Calu3 (cell line): Measurements from ENCODE around the gene UBALD1. TPM values are rescaled to one million over a fixed set of nuclear protein-coding genes. Genes with fewer than 3 reads are reported as not detected.
A peak's percentile ranks its signal among the peaks of the same experiment; 100 is the strongest.

ENCODE experiments used
- Bru-seq: library from RNA; stranded (reverse); fragments of 400-500 nt; gene quantifications from one replicate; lab custom pipeline; 2021; lab: Mats Ljungman, UMichigan
- BruChase-seq, 2 experiments: library from RNA; stranded (reverse); fragments of 400-500 nt; gene quantifications; one replicate each; lab custom pipeline; 2021; lab: Mats Ljungman, UMichigan
- BruUV-seq: library from RNA; stranded (reverse); fragments of 400-500 nt; replicated peaks from 2 replicates; lab custom pipeline; 2021; lab: Mats Ljungman, UMichigan
- CTCF ChIA-PET: fragments of 300-600 bp; sonication (Branson Sonifier 250); formaldehyde crosslinking; loops from one replicate; lab custom pipeline; 2022; ENCODE audit warnings: antibody characterized with exemption; lab: Charles Lee
- DNase-seq: peaks from one replicate; pipeline ENCODE4 v3.0.0; 2022
- H3K27ac Mint-ChIP-seq: one replicate; pipeline ENCODE4 v1.8.0; 2022; ENCODE audit warnings: mixed read lengths; ENCODE audit not compliant: unreplicated experiment
- H3K27me3 Mint-ChIP-seq: one replicate; pipeline ENCODE4 v1.8.0; 2022; ENCODE audit warnings: mixed read lengths; ENCODE audit not compliant: unreplicated experiment
- H3K36me3 Mint-ChIP-seq: one replicate; pipeline ENCODE4 v1.8.0; 2022; ENCODE audit warnings: mild to moderate bottlenecking, moderate library complexity, mixed read lengths; ENCODE audit not compliant: insufficient read depth, unreplicated experiment
- H3K4me1 Mint-ChIP-seq: one replicate; pipeline ENCODE4 v1.8.0; 2022; ENCODE audit warnings: mild to moderate bottlenecking, low read depth, mixed read lengths; ENCODE audit not compliant: unreplicated experiment
- H3K4me3 Mint-ChIP-seq: one replicate; pipeline ENCODE4 v1.8.0; 2022; ENCODE audit warnings: mild to moderate bottlenecking, low read depth, moderate library complexity, mixed read lengths; ENCODE audit not compliant: unreplicated experiment
- H3K9me3 Mint-ChIP-seq: one replicate; pipeline ENCODE4 v1.8.0; 2022; ENCODE audit warnings: low read depth, mixed read lengths; ENCODE audit not compliant: unreplicated experiment
- CTCF ChIP-seq: fragments of 200-600 bp; IDR thresholded peaks from one replicate; pipeline ENCODE4 v1.8.0; 2022; ENCODE audit warnings: antibody characterized with exemption; ENCODE audit not compliant: unreplicated experiment
- intact Hi-C: fragments of 100-400 bp; cut with micrococcal nuclease; formaldehyde crosslinking; loops from one replicate; pipeline ENCODE4 v1.10.0; 2022; ENCODE audit not compliant: unreplicated experiment
- long read RNA-seq: library from polyadenylated mRNA; stranded (forward); transcript quantifications from one replicate; pipeline ENCODE4 v2.0.0, GENCODE V29; 2022
- total RNA-seq: library from RNA; stranded (reverse); gene quantifications from 2 replicates; pipeline ENCODE4 v1.2.3, GENCODE V29; 2022

The UBALD1 gene
- total RNA-seq (54.4 and 55.6 TPM in 2 replicates), Bru-seq, nascent RNA (percentile 67 among the genes with signal in this experiment), BruChase-seq, experiment 1, labeled RNA remaining after a 6-hour chase (percentile 63 among the genes with signal in this experiment), BruChase-seq, experiment 2, labeled RNA remaining after a 2-hour chase (percentile 81 among the genes with signal in this experiment)
- long read RNA-seq, transcript UBALD1-201 (3 exons, 1,413 nt): major isoform, 26 of 40 reads
- long read RNA-seq, transcript UBALD1-205 (1 exons, 2,641 nt): minor isoform, 5 of 40 reads
- long read RNA-seq, partial matches to known transcripts: 3 of 40 reads
- long read RNA-seq, other reads (novel, unspliced or antisense): 3 of 40 reads

DNA sequence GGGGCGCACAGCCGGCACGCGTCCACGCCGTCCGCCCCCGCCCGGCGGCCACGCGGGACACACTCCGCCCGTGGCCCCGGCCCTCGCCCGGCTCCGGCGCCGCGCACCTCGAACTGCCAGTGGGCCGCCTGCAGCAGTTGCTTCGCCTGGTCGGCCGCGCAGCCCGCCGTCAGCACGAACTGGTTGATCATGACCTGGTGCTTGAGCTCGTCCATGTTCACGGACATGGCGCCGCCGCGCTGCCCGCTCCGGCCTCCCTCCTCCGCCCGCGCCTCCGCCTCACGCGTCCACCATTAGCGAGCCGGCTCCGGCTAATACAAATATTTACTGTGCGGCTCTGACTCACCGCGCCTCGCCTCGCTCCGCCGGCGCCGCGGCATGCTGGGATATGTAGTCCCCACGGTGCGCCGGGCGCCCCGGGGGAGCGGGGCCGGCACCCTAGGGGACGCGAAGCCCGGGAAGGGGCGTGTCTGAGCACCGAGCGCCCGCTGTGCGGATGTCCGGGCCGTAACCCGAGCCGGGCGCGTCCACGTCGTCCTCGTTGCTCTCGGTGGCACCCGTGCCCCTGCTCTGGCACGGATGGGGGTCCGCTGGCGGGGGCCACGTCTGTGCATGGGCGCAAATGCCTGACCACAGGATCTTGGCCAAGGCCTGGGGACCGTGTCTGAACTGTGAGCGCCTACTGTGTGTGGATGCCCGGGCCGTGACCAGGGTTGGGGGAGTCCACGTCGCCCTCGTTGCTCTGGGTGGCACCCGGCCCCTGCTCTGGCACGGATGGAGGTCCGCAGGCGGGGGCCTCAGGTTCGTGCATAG is at the start of gene UBALD1:
Gene UBALD1 (minus strand): TSS at position 318 of the 813 bp plus-strand sequence. CDS start 91 bp downstream, at position 227.
- peaks cover 62% of the 10 kb centered on the region for H3K36me3 Mint-ChIP-seq
- CTCF ChIA-PET: interaction anchor here (1.0 kb wide), 1 partner anchor 10 kb away, joined by 5 read pairs; the partner anchor contains the start of gene MGRN1
- intact Hi-C loops: no loop called here
- DNase-seq: peak; percentile 94
- peak within 1 kb of the TSS; percentile 94 for H3K27ac Mint-ChIP-seq
- BruUV-seq: no TSS peak
- peaks cover 24% of the 10 kb centered on the region for H3K4me1 Mint-ChIP-seq
- H3K27me3 Mint-ChIP-seq: no peaks in the 10 kb centered on the region
- H3K9me3 Mint-ChIP-seq: no peaks in the 10 kb centered on the region
- no peak for TF ChIP-seq CTCF
- peak within 1 kb of the TSS; percentile 83 for H3K4me3 Mint-ChIP-seq

DNA sequence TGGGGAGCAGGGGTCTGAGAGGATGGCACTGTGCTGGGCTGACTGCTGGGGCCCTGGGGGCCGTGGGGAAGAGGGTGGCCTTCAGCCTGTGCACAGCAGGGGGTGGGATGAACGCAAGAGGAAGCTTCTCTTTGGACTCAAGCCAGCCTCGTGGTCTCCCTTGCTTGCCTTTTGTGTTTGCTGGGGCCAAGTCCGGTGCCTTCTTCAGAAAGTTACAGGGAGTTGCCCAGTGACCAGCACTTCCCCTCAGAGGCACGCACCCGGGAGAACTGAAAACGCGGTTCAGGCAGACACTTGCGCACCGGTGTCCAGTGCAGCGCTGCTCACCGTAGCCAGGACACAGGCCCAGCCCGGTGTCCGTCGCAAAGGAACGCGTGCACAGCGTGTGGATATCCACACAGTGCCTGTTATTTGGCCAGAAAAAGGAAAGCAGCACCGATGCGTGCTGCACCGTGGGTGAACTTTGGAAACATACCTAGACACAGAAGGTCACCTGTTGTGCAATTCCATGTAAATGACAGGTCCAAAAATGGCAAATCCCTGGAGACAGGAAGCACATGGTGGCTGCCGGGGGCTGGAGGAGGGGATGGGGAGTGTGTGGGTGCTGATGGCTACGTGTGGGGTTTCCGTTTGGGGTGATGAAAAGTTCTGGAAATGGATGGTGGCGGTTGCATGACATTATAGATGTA is 49.2 kb upstream of the UBALD1 start:
- no peak overlapping the region for H3K4me3 Mint-ChIP-seq

GRCh38 chr16:4663465-4663776 is 48.7 kb upstream of the UBALD1 start:
- BruUV-seq: no TSS peak
- CTCF ChIA-PET: interaction anchor here (0.8 kb wide), 1 partner anchor 13 kb away, joined by 3 read pairs; no protein-coding TSS in a partner anchor
- TF ChIP-seq CTCF: no peak
- Mint-ChIP-seq H3K36me3 (peaks cover 49% of the 10 kb centered on the region), H3K27me3 (no peaks in the 10 kb centered on the region), H3K9me3 (no peaks in the 10 kb centered on the region), H3K4me3 (no peak overlapping the region), H3K27ac (no peak overlapping the region), H3K4me1 (peaks cover 20% of the 10 kb centered on the region)
- DNase-seq: no peak
- intact Hi-C loops: no loop called here

More for the DNA sequence above, 49.2 kb upstream of the UBALD1 start:
- CTCF ChIA-PET: interaction anchor here (0.8 kb wide), 1 partner anchor 14 kb away, joined by 3 read pairs; no protein-coding TSS in a partner anchor
- no peaks in the 10 kb centered on the region for H3K27me3 Mint-ChIP-seq
- BruUV-seq: no TSS peak
- no peaks in the 10 kb centered on the region for H3K9me3 Mint-ChIP-seq
- H3K27ac Mint-ChIP-seq: peak overlapping the region; percentile 70
- H3K4me1 Mint-ChIP-seq: peaks cover 20% of the 10 kb centered on the region
- intact Hi-C loops: no loop called here
- TF ChIP-seq CTCF: no peak
- H3K36me3 Mint-ChIP-seq: peaks cover 45% of the 10 kb centered on the region
- DNase-seq: no peak

- no peak overlapping the region for H3K27ac Mint-ChIP-seq
- CTCF ChIA-PET: no interaction called here
Measured at GRCh38 chr16:4661661-4662060, 47.0 kb upstream of the UBALD1 start.

More at GRCh38 chr16:4661661-4662060, 47.0 kb upstream of the UBALD1 start:
- peaks cover 55% of the 10 kb centered on the region for H3K36me3 Mint-ChIP-seq
- intact Hi-C loops: no loop called here
- TF ChIP-seq CTCF: no peak
- H3K4me3 Mint-ChIP-seq: no peak overlapping the region
- H3K27me3 Mint-ChIP-seq: no peaks in the 10 kb centered on the region
- DNase-seq: no peak
- peaks cover 20% of the 10 kb centered on the region for H3K4me1 Mint-ChIP-seq
- no TSS peak for BruUV-seq
- H3K9me3 Mint-ChIP-seq: no peaks in the 10 kb centered on the region
